Stimulated activated CD8-positive, alpha-beta memory T cell treated with anti-CD3 and anti-CD28 coated beads, Interleukin-4, amount 100 ng/mL, for 48 hours (primary cell): Measurements from ENCODE around the gene XRCC5.

Experiments used
- DNase-seq: peaks from one replicate; pipeline ENCODE4 v3.0.0-alpha.2; 2020

Gene XRCC5

DNA sequence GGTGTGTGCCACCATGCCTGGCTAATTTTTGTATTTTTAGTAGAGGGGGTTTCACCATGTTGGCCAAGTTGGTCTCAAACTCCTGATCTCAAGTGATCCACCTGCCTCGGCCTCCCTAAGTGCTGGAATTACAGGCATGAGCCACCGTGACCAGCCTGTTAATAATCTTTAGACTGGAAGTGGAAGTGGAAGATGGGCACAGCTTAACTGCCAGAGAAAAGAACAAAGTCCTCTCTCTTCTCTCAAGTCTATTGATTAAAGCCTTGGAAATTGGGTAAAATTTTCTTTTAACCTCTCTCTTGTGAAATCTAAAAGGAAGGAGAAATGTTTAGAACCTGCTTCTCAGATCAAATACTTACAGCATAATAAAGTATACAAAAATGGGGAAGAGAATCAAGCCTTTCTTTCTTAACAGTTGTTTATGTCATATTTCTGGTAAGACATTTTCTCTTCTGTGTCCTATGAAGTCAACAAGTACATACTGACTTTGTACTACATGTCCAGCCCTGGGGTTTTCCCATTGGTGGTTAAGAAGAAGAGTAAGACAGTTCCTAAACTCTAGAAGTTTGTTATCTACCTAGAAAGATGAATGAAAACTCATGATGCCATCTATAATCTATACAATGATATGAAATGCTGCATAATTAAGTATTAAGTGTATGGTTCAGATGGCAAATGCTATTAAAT lies 22.8 kb upstream of the XRCC5 start:
- no peak for DNase-seq

GRCh38 chr2:216090369-216090786 lies 18.8 kb upstream of the XRCC5 start:
- no peak for DNase-seq

DNA sequence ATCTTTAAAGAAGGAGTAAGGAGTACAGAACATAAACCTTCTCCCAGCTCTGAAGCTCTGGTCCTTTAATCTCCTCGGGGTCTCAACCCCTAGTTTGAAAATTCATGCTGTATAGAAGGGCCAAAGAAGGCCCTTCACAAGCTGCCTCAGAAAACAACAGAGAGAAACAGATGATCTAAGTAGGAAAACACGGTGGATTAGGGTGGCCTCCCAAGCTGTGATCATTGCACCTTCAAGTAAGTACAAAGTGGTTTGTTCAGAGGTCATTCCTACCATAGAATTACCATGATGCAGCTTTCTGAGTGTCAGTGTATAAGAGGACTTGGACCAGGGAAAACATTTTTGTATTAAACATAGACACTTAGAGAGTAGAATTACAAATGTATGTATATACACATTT lies 16.5 kb upstream of the XRCC5 start:
- DNase-seq: no peak

- DNase-seq: no peak
These were observed 14.4 kb upstream of the XRCC5 start for GRCh38 chr2:216094701-216095100.

DNA sequence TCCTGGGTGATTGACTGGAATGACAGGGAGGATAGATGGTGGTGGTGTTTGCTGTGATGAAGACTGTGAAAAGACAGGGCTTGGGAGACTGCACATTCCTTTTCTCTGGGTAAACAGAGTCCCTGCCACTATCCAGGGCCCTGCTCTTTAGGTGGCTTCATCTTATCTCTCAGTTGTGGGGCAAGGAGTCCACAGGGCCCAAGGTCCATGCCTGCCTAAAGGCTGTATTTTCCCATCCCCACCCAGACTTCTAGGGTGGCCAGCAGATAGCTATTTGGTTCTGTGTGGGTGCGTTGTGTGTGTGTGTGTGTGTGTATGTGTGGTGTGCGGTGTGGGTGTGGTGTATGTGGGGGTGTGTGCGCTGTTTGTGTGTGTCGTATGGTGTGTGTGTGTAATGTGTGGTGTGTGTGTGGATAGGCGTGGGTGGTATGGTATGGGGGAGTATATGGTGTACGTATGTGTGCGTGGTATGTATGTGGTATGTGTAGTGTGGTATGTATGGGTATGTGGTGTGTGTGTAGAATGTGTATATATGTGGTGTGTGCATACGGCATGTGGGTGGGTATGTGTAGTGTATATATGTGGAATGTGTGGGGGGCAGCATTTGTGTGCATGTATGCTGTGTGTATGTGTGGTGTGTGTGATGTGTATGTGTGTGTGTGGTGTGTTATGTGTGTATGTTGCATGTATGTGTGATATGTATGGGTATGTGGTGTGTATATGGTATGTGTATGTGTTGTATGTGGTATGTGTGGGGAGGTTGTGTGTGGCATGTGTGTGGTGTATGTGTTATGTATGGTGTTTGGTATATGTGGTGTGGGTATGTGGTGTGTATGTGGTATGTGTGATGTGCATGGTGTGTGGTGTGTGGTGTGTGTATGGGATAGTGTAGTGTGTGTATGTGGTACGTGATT lies 10.5 kb upstream of the XRCC5 start:
- DNase-seq: no peak

DNA sequence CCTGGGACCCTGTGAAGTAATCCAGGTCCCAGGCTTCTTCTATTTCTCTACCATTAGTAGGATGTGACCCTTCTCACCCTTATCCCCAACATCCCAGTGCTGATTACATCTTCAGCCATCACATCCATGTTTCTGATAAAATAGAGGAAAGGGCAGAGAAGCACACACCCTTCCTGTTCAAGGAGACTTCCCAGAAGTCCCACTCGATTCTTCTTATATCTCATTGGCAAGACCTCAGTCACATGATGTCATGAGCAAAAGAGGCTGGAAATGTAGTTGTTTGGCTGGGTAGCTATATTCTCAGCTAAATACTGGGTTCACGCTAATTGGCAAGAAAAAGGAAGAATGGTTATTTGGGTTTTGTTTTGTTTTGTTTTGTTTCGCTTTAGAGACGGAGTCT lies 8.0 kb upstream of the XRCC5 start:
- no peak for DNase-seq

DNA sequence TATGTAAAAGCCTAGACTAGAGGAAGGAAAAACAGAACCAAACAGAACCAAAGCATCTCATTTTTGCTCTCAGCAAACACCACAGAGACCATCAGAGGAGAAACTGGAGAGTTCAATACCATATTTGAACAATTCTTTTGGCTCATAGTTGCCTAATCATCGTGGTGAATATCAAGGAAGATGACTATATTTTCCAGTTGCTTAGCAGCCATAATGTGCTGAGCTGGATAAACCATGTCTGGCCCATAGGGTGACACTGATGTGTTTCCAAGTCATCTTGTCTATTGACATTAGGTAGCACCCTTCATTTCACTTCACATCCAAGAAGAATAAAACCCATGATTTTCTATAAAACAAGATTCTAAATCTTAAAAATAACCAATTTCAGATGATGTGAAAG lies 5.9 kb upstream of the XRCC5 start:
- DNase-seq: no peak

DNA sequence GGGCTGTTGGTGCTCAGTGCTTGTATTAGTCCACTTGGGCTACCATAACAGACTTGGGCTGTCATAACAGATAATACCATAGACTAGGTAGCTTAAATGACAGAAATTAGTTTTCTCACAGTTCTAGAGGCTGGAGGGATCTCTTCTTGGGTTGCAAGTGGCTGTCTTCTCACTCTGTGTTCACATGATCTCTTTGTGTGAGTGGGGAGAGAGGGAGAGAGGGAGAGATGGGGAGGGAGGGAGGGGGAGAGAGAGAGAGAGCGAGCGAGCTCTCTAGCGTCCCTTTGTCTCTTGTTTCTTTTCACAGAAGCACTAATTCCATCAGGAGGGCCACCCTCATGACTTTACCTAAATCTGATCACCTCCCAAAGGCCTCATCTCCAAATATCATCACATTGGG lies 4.5 kb upstream of the XRCC5 start:
- DNase-seq: no peak

- DNase-seq: no peak
These were observed 1.8 kb upstream of the XRCC5 start for GRCh38 chr2:216107320-216107719.

- no peak for DNase-seq
These were observed 1.4 kb upstream of the XRCC5 start for GRCh38 chr2:216107760-216108159.

DNA sequence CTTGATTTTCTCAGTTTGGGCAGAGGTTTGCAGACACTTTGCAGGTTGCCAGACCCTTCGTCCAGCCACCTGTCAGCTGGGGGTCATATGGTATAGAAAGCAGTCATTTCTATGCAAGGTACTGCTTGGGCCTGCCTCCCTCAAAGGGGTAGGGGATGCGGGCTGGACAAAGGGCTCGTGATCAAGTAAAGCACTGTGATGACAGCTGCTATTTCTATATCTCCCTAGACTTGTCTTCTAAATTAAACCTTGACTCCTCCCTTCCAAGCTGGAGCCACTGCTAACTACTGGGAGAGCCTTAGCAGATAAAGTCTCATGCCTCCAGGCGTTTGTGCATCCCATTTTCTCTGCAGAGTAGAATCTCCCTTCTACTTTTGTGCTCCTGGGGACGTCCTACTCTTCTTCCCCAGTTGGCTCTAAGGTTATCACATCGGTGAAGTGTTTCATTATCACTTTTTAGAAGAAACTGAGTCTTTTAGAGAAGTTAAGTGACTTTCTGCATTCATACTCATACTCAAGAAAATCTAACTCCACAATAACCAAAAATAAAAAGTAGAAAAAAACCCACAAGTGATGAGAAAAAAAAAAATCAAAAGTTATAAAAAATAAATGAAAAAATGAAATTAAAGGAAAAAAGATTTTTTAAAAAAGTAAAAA lies 710 bp upstream of the XRCC5 start:
- DNase-seq: no peak

- no peak for DNase-seq
These were observed 940 bp downstream of the XRCC5 start for GRCh38 chr2:216109962-216110614.

- no peak for DNase-seq
These were observed 1.5 kb downstream of the XRCC5 start for GRCh38 chr2:216110620-216111019.

- DNase-seq: no peak
These were observed 2.0 kb downstream of the XRCC5 start for GRCh38 chr2:216111122-216111521.

GRCh38 chr2:216112926-216113325 lies 3.8 kb downstream of the XRCC5 start:
- DNase-seq: no peak

GRCh38 chr2:216113572-216113971 lies 4.4 kb downstream of the XRCC5 start:
- DNase-seq: peak; percentile 41

DNA sequence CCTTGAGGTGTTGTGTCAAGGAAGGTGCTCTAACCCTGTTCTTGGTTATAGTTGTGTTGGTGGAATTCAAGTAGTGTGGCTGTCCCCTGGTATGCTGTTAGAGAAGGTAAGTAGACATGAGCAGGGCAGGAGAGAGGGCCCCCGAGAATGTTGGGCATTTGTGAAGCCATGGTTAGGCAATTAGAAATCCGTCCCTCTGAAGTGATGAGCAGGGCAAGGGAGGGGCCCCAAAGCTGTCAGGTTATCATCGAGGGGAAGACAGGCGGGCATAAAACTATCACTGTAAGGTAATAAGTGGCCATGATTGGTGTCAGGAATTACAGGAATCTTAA lies 5.2 kb downstream of the XRCC5 start:
- DNase-seq: no peak

DNA sequence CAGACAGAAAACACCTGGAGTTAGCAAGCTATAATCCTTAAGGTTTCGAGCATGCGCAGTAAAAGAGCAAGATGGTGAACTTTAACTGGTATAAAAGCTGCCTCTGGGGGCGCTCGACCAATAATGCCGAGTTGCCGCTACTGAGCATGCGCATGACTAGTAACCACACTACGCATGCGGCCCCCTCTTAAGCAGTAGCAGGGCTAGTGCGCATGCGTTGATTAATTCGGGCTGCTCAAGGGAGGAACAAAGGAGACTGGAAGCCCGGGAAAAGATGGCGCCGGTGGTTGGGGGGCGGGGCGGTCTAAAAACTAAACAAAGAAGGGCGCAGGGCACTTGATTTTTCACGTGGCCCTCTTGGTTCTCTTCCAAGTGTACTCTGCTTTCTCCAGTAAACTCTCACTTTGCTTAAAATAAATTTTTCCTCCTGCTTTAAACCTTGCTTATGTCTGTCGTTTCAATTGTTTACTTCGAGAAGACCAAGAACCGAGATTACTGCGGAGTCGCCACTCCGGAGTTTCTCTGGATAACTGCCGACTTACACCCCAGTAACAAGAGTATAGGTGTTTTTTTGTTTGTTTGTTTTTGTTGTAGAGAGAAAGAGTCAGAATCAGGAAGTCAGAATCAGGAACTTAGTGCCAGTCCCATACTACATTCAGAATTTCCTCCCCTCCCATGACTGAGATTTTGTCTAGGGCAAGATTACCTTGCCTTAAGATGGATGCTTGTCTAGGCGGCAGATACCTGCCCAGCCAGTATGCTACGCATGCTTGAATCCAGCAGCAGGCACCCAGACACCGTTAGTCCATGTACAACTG lies 5.8 kb downstream of the XRCC5 start:
- DNase-seq: peak; percentile 99

DNA sequence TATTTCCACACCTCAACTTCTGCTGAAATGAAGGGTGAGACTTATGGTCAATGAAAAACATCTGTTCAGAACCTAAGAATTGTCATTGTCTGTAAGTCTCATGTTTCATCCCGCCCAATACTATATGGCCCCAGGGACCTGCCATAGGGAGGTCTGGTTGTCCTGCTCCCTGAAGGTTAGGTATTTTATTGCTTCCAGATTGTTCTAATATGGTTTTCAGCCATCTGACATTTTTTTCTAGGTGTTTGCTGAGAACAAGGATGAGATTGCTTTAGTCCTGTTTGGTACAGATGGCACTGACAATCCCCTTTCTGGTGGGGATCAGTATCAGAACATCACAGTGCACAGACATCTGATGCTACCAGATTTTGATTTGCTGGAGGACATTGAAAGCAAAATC lies 7.3 kb downstream of the XRCC5 start:
- no peak for DNase-seq

DNA sequence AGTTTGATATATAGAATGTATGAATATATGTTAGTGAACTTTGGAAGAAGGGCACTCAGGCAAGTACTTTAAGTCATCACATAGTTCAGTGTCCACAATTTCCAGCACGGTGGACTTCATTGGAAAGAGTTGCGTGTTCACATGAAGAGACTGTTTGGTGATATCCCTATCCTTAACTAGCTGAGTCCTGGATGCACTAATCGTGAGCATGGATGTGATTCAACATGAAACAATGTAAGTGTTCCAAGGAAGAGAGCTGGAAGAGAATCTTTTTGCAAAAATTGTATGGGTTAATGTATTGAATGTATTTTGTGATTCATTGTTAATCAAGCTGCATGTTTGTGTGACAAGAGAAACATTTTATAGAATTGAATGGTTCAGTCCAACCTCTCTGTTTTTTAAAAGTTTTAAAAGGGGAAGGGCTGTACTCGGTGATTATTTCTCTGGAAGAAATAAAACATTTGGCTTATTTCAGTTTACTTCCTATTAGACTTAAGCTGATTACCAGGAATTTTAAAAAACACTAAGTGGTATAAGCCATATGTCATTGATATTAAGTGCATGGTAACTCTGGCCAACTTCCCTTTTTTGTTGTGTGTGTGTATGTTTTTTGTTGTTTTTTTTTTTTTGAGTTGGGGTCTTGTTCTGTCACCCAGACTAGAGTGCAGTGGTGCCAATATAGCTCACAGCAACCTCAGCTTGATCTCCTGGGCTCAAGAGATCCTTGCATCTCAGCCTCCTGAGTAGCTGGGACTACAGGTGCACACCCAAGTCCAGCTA lies 8.6 kb downstream of the XRCC5 start:
- DNase-seq: no peak

DNA sequence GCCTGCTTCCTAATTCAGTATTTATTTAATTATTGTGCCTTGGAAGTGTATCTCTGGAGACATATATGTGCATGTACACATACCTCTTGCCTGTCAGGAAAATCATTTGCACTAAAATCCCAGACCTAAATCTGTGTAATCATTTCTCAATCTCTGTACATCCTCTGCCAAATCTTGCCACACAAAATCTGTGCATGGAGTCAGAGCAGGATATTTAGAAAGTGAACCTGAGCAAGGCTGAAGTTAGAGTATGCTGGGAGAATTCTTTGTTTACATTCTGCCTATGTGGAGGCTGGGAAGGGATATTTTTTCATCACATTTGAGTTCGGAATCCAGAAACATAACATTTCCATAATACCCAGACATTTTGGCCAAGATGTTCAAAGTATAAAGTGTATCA lies 9.3 kb downstream of the XRCC5 start:
- DNase-seq: no peak

DNA sequence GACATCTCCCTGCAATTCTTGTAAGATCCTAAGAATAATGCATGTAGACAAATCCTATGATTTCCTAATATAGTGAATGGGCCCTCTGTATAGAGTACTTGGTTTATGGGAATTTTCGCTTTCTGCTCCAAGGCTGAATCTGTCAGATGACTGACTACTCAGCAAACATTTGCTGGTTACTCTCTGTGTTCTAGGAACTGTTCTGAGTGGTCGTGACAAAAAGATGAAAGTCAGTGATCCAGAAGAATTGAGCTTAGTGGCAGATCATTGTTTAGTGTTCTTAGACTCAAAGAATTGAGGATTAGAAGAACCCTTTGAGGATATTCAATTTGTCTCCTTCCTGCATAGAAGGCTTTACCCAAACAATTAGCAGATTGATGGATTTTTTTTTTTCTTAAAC lies 10.0 kb downstream of the XRCC5 start:
- DNase-seq: no peak
